ENCODE results near the gene CA6.
"Not testable (repeated sequence)": the region's sequence is repeated elsewhere in the genome, so short reads cannot be mapped to it uniquely, and the experiment has no call there.

CA6 gene

GRCh38 chr1:8968902-8969301 lies 23.2 kb downstream of the CA6 start:
- not testable (repeated sequence) for DNase-seq (ENCODE audit: low read depth in 3 of 3, low spot score in 1 of 3)

GRCh38 chr1:8969937-8970336 lies 24.3 kb downstream of the CA6 start:
- DNase-seq (ENCODE audit: low read depth in 3 of 3, low spot score in 1 of 3) = no peak

GRCh38 chr1:8970870-8971337 lies 25.2 kb downstream of the CA6 start:
- DNase-seq (ENCODE audit: low read depth in 3 of 3, low spot score in 1 of 3) = no peak

GRCh38 chr1:8974551-8974950 lies 28.9 kb downstream of the CA6 start:
- DNase-seq (ENCODE audit: low read depth in 3 of 3, low spot score in 1 of 3) = no peak

- no peak for DNase-seq (ENCODE audit: low read depth in 3 of 3, low spot score in 1 of 3)
These were observed 30.7 kb downstream of the CA6 start for GRCh38 chr1:8976338-8976737.

- no peak for DNase-seq (ENCODE audit: low read depth in 3 of 3, low spot score in 1 of 3)
These were observed 31.3 kb downstream of the CA6 start for GRCh38 chr1:8976896-8977450.

GRCh38 chr1:8980656-8981055 lies 35.0 kb downstream of the CA6 start:
- no peak for DNase-seq (ENCODE audit: low read depth in 3 of 3, low spot score in 1 of 3)

GRCh38 chr1:8981169-8981568 lies 35.5 kb downstream of the CA6 start:
- no peak for DNase-seq (ENCODE audit: low read depth in 3 of 3, low spot score in 1 of 3)

GRCh38 chr1:8984203-8984602 lies 38.5 kb downstream of the CA6 start:
- DNase-seq (ENCODE audit: low read depth in 3 of 3, low spot score in 1 of 3) = no peak

- no peak for DNase-seq (ENCODE audit: low read depth in 3 of 3, low spot score in 1 of 3)
These were observed 39.3 kb downstream of the CA6 start for GRCh38 chr1:8984990-8985389.

GRCh38 chr1:8985915-8986813 lies 40.5 kb downstream of the CA6 start:
- no peak for DNase-seq (ENCODE audit: low read depth in 3 of 3, low spot score in 1 of 3)

GRCh38 chr1:8986814-8987190 lies 41.1 kb downstream of the CA6 start:
- DNase-seq (ENCODE audit: low read depth in 3 of 3, low spot score in 1 of 3) = no peak

GRCh38 chr1:8987881-8988617 lies 42.4 kb downstream of the CA6 start:
- DNase-seq (ENCODE audit: low read depth in 3 of 3, low spot score in 1 of 3) = peak; percentile 18 to 65 (median 44)

GRCh38 chr1:8988618-8988967 lies 42.9 kb downstream of the CA6 start:
- DNase-seq (ENCODE audit: low read depth in 3 of 3, low spot score in 1 of 3) = no peak

- DNase-seq (ENCODE audit: low read depth in 3 of 3, low spot score in 1 of 3) = no peak
These were observed 43.4 kb downstream of the CA6 start for GRCh38 chr1:8989061-8989460.

GRCh38 chr1:8989821-8990220 lies 44.2 kb downstream of the CA6 start:
- DNase-seq (ENCODE audit: low read depth in 3 of 3, low spot score in 1 of 3) = no peak

GRCh38 chr1:8992936-8993687 lies 47.4 kb downstream of the CA6 start:
- no peak for DNase-seq (ENCODE audit: low read depth in 3 of 3, low spot score in 1 of 3)

GRCh38 chr1:8993962-8994675 lies 48.5 kb downstream of the CA6 start:
- DNase-seq (ENCODE audit: low read depth in 3 of 3, low spot score in 1 of 3) = not testable (repeated sequence)

- DNase-seq (ENCODE audit: low read depth in 3 of 3, low spot score in 1 of 3) = not testable (repeated sequence)
These were observed 56.0 kb downstream of the CA6 start for GRCh38 chr1:9001534-9002214.

- DNase-seq (ENCODE audit: low read depth in 3 of 3, low spot score in 1 of 3) = not testable (repeated sequence)
These were observed 56.5 kb downstream of the CA6 start for GRCh38 chr1:9002215-9002560.
